Measurements from ENCODE around the gene UCK1.
"Not testable (repeated sequence)": the region's sequence is repeated elsewhere in the genome, so short reads cannot be mapped to it uniquely, and the experiment has no call there.

GRCh38 chr9:131549186-131549585 is 18.1 kb upstream of the UCK1 start:
- not testable (repeated sequence) for TF ChIP-seq CTCF, POLR2A, EP300, POLR2AphosphoS5 (IDR thresholded peaks at IDR 0.05)
